Measurements from ENCODE around the gene EFEMP2.

Gene EFEMP2

GRCh38 chr11:65884716-65885092 lies 12.1 kb upstream of the EFEMP2 start:
- peak; percentile 33 to 69 for DNase-seq

- DNase-seq = no peak
Measured at GRCh38 chr11:65883786-65884715, 11.5 kb upstream of the EFEMP2 start.

DNA sequence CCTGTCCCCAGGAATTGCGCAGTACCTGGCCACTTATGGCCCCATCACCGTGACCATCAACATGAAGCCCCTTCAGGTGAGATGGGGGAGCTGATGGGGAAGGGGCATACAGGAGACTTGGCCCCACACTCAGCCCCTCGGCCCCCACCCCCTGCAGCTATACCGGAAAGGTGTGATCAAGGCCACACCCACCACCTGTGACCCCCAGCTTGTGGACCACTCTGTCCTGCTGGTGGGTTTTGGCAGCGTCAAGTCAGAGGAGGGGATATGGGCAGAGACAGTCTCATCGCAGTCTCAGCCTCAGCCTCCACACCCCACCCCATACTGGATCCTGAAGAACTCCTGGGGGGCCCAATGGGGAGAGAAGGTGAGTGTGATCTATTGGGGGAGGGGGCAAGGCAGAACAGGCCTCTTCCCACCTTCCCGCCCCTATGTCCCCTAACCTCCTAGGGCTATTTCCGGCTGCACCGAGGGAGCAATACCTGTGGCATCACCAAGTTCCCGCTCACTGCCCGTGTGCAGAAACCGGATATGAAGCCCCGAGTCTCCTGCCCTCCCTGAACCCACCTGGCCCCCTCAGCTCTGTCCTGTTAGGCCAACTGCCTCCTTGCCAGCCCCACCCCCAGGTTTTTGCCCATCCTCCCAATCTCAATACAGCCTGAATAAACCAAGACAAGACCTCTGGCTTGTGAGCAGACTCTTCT lies 10.6 kb upstream of the EFEMP2 start:
- no peak for DNase-seq

GRCh38 chr11:65882120-65883057 lies 9.8 kb upstream of the EFEMP2 start:
- DNase-seq = no peak

GRCh38 chr11:65880844-65881421 lies 8.3 kb upstream of the EFEMP2 start:
- no peak for DNase-seq

DNA sequence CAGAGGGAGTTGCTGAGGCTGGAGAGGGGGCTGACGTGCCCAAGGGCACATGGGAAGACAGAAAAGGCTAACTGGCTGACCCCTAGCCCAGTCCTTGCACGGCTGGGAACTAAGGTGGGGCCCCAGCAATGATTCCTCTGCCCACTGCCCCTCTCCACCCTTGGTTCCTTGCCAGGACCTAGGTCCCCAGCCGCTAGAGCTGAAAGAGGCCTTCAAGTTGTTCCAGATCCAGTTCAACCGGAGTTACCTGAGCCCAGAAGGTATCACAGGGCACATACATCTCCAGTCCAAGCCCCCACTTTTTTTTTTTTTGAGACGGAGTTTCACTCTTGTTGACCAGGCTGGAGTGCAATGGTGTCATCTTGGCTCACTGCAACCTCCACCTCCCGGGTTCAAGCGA lies 7.4 kb upstream of the EFEMP2 start:
- DNase-seq = no peak

DNA sequence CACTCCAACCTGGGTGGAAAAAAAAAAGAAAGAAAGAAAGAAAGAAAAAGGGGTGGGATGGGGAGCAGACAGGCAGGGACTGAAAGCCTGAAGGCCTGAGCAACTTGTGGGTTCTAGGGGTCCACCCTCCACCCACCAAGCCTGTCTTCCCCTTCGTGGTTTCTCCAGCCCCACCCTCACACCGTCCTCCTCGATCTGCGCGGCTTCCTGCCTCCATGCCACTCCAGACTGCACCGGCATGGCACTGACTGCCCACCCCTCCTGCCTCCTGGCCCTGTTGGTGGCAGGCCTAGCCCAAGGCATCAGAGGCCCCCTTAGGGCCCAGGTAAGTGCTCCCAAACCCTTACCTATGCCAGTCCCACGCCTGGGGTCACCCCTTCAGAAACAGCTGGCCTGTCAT lies 7.0 kb upstream of the EFEMP2 start, which contains the start of gene CTSW:
TSS of gene CTSW (plus strand) at position 221 of the 400 bp plus-strand sequence. CDS start at position 239, 18 bp downstream.
- no peak for DNase-seq

DNA sequence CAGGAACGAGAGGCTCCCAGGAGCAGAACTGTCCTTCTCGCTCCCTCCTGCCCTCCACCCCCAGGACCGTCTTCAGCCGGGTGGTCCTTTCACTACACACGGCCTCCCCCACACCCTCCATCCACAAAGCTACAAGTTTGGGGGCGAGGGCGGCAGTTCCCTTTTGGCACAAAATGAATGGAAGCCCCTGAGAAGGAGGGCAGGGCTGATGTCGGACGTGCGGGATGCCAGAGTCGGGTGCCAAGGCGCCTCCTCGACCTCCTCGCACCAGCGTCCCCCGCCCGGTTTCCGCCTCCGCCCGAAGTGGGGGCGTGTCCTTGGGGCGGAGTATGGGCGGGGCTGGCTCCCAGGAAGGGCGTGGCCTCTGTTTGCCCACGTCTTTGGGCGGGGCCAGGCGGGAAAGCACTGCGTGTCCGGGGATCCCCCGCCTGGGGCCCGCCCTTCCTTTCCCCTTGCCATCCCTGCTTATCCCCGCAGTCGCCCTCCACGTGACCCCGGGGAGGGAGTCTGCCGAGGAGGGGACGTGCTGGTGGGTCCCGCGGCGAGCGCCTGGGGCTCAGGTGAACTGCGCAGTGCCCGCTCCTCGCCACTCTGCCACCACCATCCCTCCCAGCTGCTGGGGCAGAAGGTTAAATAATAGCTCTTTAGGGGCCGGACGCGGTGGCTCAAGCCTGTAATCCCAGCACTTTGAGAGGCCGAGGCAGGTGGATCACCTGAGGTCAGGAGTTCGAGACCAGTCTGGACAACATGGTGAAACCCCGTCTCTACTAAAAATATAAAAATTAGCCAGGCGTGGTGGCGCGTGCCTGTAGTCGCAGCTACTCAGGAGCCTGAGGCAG lies 937 bp upstream of the EFEMP2 start:
- DNase-seq = peak; percentile 87 to 93

DNA sequence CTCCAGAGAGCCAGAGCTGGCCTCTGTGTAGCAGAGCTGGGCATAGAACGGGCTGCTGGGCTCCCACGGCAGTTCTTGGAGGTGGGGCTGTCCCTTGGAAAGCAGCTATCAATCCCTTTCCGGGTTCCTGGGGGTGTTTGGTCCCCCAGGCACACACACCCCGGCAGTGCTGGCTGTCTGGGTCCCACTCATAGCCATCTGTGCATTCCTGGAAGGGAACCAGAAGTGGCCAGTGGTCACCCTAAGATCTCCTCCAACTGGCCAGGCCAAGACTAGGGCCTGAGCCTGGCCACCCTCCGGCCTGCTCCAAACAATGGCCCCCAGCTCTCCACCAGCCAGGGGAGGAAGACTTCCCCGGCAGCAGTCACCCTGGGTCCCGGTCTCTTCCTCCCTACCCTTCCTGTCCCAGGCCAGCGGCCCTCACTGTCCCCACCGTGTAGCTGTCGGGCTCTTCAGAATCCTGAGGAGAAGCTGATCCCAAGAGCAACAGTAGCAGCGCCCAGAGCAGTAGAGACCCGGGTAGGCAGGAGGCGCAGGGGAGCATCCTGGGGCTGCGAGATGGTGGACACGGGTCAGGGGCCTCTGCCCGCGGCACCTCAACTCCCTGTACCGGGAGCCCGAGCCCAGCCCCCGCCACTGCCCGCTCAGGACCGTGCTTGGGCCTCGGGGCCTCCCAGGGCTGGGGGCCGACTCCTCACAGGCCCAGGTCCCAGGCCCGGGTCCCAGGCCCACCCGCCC lies 620 bp downstream of the EFEMP2 start:
- DNase-seq = no peak

- no peak for DNase-seq
Measured at GRCh38 chr11:65870706-65871681, 1.6 kb downstream of the EFEMP2 start.

GRCh38 chr11:65870307-65870658 lies 2.3 kb downstream of the EFEMP2 start:
- no peak for DNase-seq

- DNase-seq = no peak
Measured at GRCh38 chr11:65869643-65870306, 2.8 kb downstream of the EFEMP2 start.

DNA sequence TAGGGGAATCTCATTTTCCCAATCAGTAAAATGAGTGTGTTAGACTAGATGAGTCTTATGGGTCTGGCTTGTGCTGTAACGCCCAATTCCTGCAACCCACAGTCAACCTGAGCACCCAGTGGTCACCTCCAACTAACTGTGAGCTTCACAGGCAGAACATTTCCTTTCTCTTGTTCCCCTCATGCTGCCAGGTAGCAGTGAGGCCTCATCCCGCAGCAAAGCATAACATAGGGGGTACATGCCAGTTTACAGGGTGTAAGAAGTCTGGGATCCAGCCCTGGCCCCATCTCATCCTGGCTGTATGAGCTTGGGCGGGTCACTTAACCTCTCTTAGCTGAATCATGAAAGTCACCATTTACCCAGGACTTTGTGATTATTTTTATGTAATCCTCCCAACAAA lies 3.7 kb downstream of the EFEMP2 start:
- DNase-seq = no peak

DNA sequence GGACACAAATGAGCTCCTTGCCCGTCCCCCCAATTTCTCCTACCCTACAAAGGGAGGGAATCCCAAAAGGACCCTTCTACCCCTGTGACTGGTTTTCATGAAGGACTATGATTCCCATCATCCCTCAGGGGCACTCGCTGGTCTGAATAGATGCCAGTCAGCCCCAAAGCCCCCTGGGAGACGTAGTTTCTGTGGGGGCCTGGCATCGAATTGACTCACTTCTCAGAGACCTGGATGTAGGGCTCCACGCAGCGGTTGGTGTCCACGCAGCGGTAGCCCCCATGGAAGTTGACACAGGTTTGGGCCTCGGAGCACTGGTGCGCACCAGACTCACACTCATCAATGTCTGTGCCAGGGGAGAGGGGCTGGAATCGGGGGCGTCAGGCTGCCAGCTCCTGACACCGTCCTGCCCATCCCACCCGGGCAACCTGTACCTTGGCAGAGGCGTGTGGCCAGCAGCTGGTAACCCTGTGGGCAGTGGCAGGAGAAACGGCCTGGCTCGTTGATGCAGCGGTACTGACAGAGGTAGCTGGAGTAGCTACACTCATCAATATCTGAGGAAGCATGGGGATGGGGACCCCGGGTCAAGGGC lies 4.4 kb downstream of the EFEMP2 start:
- peak; percentile 7 to 39 for DNase-seq

DNA sequence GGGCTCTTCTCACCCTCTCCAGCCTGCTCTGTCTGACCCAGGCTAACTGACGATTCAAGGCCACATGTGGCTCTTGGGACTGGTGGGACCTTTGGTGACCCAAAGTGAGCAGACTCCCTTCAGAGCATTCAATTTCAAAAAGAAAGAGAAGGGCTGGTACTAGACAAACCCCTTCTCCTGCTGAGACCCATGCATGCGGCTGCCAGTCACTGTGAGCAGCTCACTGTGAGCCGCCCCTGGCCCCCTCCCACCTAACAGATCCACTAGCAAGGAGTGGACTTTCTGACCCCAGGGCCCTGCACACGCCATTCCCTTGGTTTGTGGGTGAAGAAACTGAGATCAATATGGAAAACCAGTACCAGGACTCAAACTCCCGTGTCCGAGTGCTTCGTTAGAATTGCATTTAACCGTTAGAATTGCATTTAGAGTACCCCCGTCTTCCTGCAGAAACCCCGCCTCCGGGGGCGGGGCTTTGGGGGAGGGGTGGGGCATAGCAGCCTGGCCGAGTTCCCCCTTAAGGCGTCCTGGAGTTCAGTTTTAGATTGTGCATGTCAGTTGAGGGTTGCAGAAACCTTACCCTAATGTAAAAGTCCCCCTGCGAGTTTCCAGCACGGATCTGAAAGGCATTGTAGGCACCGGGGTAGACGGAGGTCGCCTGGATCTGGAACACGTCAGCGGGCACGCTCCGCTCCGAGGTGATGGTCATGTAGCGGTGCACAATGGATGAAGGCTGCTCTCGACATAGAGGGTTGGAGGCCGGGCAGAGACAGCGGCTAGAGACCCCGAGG lies 5.1 kb downstream of the EFEMP2 start:
- no peak for DNase-seq

DNA sequence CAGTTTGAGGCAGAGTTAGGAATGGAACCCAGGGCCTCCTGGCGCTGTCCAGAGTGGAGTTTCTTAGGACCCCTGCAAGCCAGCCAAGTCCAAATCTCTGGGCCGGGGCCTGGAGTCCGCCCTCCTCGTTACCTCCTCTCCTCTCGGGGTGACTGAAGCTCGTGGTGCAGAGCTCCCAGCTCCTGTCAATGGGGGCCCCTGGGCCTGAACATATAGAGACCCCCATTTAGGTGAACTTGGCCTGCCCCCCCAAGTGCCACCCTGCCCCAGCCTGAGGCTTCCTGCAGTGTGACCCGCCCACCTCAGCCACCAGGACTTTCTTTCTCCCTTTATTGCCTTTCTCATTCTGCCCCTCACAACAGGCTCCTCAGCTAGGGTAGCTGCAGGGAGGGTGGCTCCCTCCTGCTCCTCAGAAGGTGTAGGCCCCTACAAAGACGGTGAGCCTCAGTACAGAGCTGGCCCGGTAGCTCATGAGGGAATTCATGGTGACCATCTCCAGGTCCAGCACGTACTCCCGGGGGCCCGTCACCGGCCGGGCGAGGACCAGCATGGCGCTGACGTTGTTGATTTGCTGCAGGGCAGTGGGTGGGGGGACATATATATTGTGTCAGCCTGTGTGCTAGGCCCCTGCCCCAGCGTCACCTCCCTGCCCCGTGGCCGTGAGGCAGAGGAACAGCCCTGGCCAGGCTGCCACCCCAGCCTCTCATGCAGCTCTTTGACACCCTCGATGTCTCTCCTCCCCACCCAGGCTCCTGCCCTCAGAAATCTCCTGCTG lies 5.9 kb downstream of the EFEMP2 start:
- no peak for DNase-seq

Data from NCI-H524 (cell line).